K562 (cell line): ENCODE measurements around the gene AGMO. TPM values are rescaled to one million over a fixed set of nuclear protein-coding genes. Genes with fewer than 3 reads are reported as not detected.

ENCODE experiments used
- ATAC-seq: fragments of 200-7000 bp; cut with Tn5 transposase; 3 replicates; pipeline ENCODE4 v1.9.1; 2020; ENCODE audit warnings: moderate library complexity
- BruUV-seq: library from RNA; stranded (reverse); fragments of 400-500 nt; replicated peaks from 2 replicates; lab custom pipeline; 2021; lab: Mats Ljungman, UMichigan
- CTCF ChIA-PET: fragments of 300-600 bp; formaldehyde crosslinking; extraction: SDS; loops from one replicate; lab custom pipeline; 2021; ENCODE audit warnings: low intra/inter-chr PET ratio; lab: Yijun Ruan, JAX
- POLR2A ChIA-PET: fragments of 300-600, 350-650 bp; sonication (Branson Sonifier 250); formaldehyde crosslinking; extraction: SDS; loops from one replicate; lab custom pipeline; 2021; ENCODE audit warnings: antibody characterized with exemption, inconsistent platforms; lab: Yijun Ruan, JAX
- DNase-seq, 4 experiments: peaks; one replicate each; pipeline versions ENCODE4 v3.0.0 to v3.0.0-alpha.2; 2011 to 2018; ENCODE audit warnings: low spot score in 3 of 4, mixed read lengths in 3 of 4; ENCODE audit errors: extremely low read depth in 1 of 4
- FAIRE-seq: peaks from 2 replicates; lab custom pipeline; 2011; peaks lifted over from hg19 to GRCh38; lab: Jason Lieb, UNC
- H2AFZ ChIP-seq: 2 replicates; pipeline ENCODE4 v1.6.0; 2011; ENCODE audit warnings: low read depth, low read length, control low read depth, inconsistent platforms
- H3K27ac ChIP-seq: fragments of 200-600 bp; 3 replicates; pipeline ENCODE4 v1.8.0; 2011; ENCODE audit warnings: low read depth, mild to moderate bottlenecking, control low read depth, inconsistent platforms, low read length, moderate library complexity, mixed read lengths; ENCODE audit errors: extremely low read depth
- H3K27me3 ChIP-seq, 2 experiments: fragments of 300-600 bp in 1 of 2; 2 replicates in 1 of 2; 3 replicates in 1 of 2; pipeline versions ENCODE4 v1.6.0 to v1.8.0; 2011; ENCODE audit warnings: inconsistent platforms in 2 of 2, low read length in 2 of 2, mild to moderate bottlenecking in 1 of 2, mixed read lengths in 1 of 2, moderate library complexity in 1 of 2; ENCODE audit not compliant: control insufficient read depth in 2 of 2, insufficient read depth in 2 of 2
- H3K36me3 ChIP-seq: fragments of 300-600 bp; 3 replicates; pipeline ENCODE4 v1.8.0; 2011; ENCODE audit warnings: mild to moderate bottlenecking, low read length, inconsistent platforms; ENCODE audit not compliant: control insufficient read depth, insufficient read depth
- H3K4me1 ChIP-seq, 2 experiments: fragments of 200-600 bp in 1 of 2; replicated peaks in 1 of 2; 2 replicates in 1 of 2; 3 replicates in 1 of 2; pipeline versions ENCODE4 v1.5.1 to v1.8.0; 2011; ENCODE audit warnings: inconsistent platforms in 2 of 2, low read length in 2 of 2, mild to moderate bottlenecking in 1 of 2, mixed read lengths in 1 of 2, moderate library complexity in 1 of 2; ENCODE audit not compliant: control insufficient read depth in 2 of 2, insufficient read depth in 2 of 2
- H3K4me2 ChIP-seq: 2 replicates; pipeline ENCODE4 v1.6.1; 2011; ENCODE audit warnings: low read length, control low read depth, inconsistent platforms, mixed read lengths; ENCODE audit not compliant: insufficient read depth
- H3K4me3 ChIP-seq: fragments of 200-600 bp; sonication (generic), shearing (Covaris generic); 2 replicates; pipeline ENCODE4 v1.5.1; 2016; ENCODE audit warnings: control low read depth, inconsistent platforms
- H3K79me2 ChIP-seq: fragments of 200-600 bp; 3 replicates; pipeline ENCODE4 v1.8.0; 2011; ENCODE audit warnings: low read length, inconsistent platforms; ENCODE audit not compliant: control insufficient read depth, insufficient read depth
- H3K9ac ChIP-seq, 2 experiments: 2 replicates each; pipeline versions ENCODE4 v1.6.0 to v1.6.1; 2011; ENCODE audit warnings: low read depth in 2 of 2, low read length in 2 of 2, control low read depth in 1 of 2, inconsistent platforms in 1 of 2, mild to moderate bottlenecking in 1 of 2, mixed read lengths in 1 of 2; ENCODE audit not compliant: insufficient read depth in 1 of 2
- H3K9me1 ChIP-seq: one replicate; pipeline ENCODE4 v1.6.0; 2011; ENCODE audit warnings: inconsistent platforms, mild to moderate bottlenecking, low read length, moderate library complexity; ENCODE audit not compliant: control insufficient read depth, insufficient read depth
- H3K9me3 ChIP-seq: replicated peaks from 2 replicates; pipeline ENCODE4 v1.5.1; 2011; ENCODE audit warnings: low read depth, low read length, inconsistent platforms; ENCODE audit not compliant: control insufficient read depth, insufficient read depth
- H4K20me1 ChIP-seq: replicated peaks from 2 replicates; pipeline ENCODE4 v1.6.1; 2011; ENCODE audit warnings: low read length, inconsistent platforms, mixed read lengths; ENCODE audit not compliant: control insufficient read depth, insufficient read depth
- BRF2 ChIP-seq: IDR thresholded peaks from 3 replicates; pipeline ENCODE4 v1.6.1; 2011; ENCODE audit warnings: borderline replicate concordance, mild to moderate bottlenecking; ENCODE audit not compliant: insufficient read length, insufficient read depth
- FIP1L1 ChIP-seq: fragments of 200-400 bp; formaldehyde crosslinking; IDR thresholded peaks from 2 replicates; pipeline ENCODE4 v1.6.1; 2018; ENCODE audit warnings: mild to moderate bottlenecking, low read depth, low read length; ENCODE audit not compliant: poor library complexity, severe bottlenecking
- GABPA ChIP-seq: fragments of 200-800 bp; sonication (Bioruptor generic); conservative IDR thresholded peaks from 2 replicates; pipeline ENCODE4 v1.6.1; 2016; ENCODE audit warnings: low read depth, missing genetic modification characterization, missing compliant biosample characterization
- GTF2E2 ChIP-seq: fragments of 200-800 bp; sonication (Bioruptor generic); IDR thresholded peaks from 2 replicates; pipeline ENCODE4 v1.6.1; 2016; ENCODE audit warnings: missing genetic modification characterization, missing compliant biosample characterization
- HDGF ChIP-seq: fragments of 450-650 bp; IDR thresholded peaks from 2 replicates; pipeline ENCODE4 v1.6.1; 2016
- IRF2 ChIP-seq: sonication (generic); formaldehyde crosslinking; IDR thresholded peaks from 2 replicates; pipeline ENCODE4 v1.8.1; 2022; ENCODE audit warnings: mild to moderate bottlenecking, missing genetic modification reagents
- JUNB ChIP-seq: fragments of 450-650 bp; formaldehyde crosslinking; conservative IDR thresholded peaks from 2 replicates; pipeline ENCODE4 v1.4.0; 2020; ENCODE audit warnings: mild to moderate bottlenecking
- MBD1 ChIP-seq: fragments of 250-450 bp; sonication (Bioruptor Pico); IDR thresholded peaks from 2 replicates; pipeline ENCODE4 v1.8.0; 2022; ENCODE audit warnings: inconsistent platforms
- MECOM ChIP-seq: fragments of 250-450 bp; sonication (Bioruptor Pico); IDR thresholded peaks from 2 replicates; pipeline ENCODE4 v1.8.0; 2022; ENCODE audit warnings: inconsistent platforms
- PATZ1 ChIP-seq: fragments of 250-450 bp; sonication (Bioruptor Pico); IDR thresholded peaks from 2 replicates; pipeline ENCODE4 v1.5.0; 2020; ENCODE audit warnings: mild to moderate bottlenecking, borderline replicate concordance
- PHF8 ChIP-seq: fragments of 200-600 bp; sonication (generic); IDR thresholded peaks from 2 replicates; pipeline ENCODE4 v1.6.1; 2012; ENCODE audit warnings: mixed run types, mild to moderate bottlenecking, inconsistent platforms, low read length, moderate library complexity, borderline replicate concordance
- POLR2H ChIP-seq: IDR thresholded peaks from 2 replicates; pipeline ENCODE4 v1.6.1; 2016; ENCODE audit warnings: missing genetic modification characterization, low read depth, mild to moderate bottlenecking, control low read depth, missing compliant biosample characterization, moderate library complexity
- RBM39 ChIP-seq: fragments of 200-400 bp; formaldehyde crosslinking; optimal IDR thresholded peaks from 2 replicates; pipeline ENCODE3; 2018; ENCODE audit warnings: low read depth, low read length
- SRSF9 ChIP-seq: fragments of 200-400 bp; formaldehyde crosslinking; IDR thresholded peaks from 2 replicates; pipeline ENCODE4 v1.6.1; 2017; ENCODE audit warnings: low read depth, low read length, borderline replicate concordance
- TARDBP ChIP-seq: fragments of 450-650 bp; IDR thresholded peaks from 2 replicates; pipeline ENCODE4 v1.6.1; 2016
- XRCC3 ChIP-seq: fragments of 450-650 bp; IDR thresholded peaks from 2 replicates; pipeline ENCODE4 v1.6.1; 2017; ENCODE audit warnings: mild to moderate bottlenecking, moderate library complexity
- ZNF174 ChIP-seq: fragments of 250-450 bp; sonication (Bioruptor Pico); IDR thresholded peaks from 2 replicates; pipeline ENCODE4 v1.4.0; 2020; ENCODE audit warnings: mild to moderate bottlenecking
- ZNF212 ChIP-seq: fragments of 450-650 bp; formaldehyde crosslinking; IDR thresholded peaks from 2 replicates; pipeline ENCODE4 v1.4.0; 2020; ENCODE audit warnings: mild to moderate bottlenecking
- ZNF561 ChIP-seq: fragments of 450-650 bp; formaldehyde crosslinking; conservative IDR thresholded peaks from 2 replicates; pipeline ENCODE4 v1.4.0; 2020; ENCODE audit warnings: mild to moderate bottlenecking, moderate library complexity
- ZNF75A ChIP-seq: fragments of 450-650 bp; formaldehyde crosslinking; IDR thresholded peaks from 2 replicates; pipeline ENCODE4 v1.4.0; 2020; ENCODE audit warnings: mild to moderate bottlenecking
- WGBS: fragments of 100-300 bp; shearing (Covaris generic); methylation state at CpG from one replicate; pipeline ENCODE4 v1.1.6; 2016; ENCODE audit warnings: low coverage, mixed read lengths; ENCODE audit not compliant: insufficient coverage; ENCODE audit errors: missing lambda C conversion rate; 5-methylcytosine and 5-hydroxymethylcytosine counted together
- in situ Hi-C: fragments of 300-500 bp; cut with MboI; formaldehyde crosslinking; loops from 4 replicates; pipeline ENCODE4 v1.15.0; 2018; ENCODE audit warnings: inconsistent platforms, mixed read lengths
- intact Hi-C: fragments of 100-400 bp; cut with micrococcal nuclease; formaldehyde crosslinking; loops from 2 replicates; pipeline ENCODE4 v1.14.2; 2022
- polyA plus RNA-seq, 8 experiments: library from polyadenylated mRNA; depleted of rRNA in 4 of 8; stranded (reverse) in 5 of 8; unstranded in 3 of 8; fragments of >200 nt; fragmentation: Nextera tagmentation in 2 of 8; fragmentation: Illumina TruSeq in 1 of 8; extraction: Ambion mirVana in 2 of 8; extraction: Trizol in 1 of 8; gene quantifications; 2 replicates each; pipeline versions ENCODE4 v1.2.1 to v1.2.3, GENCODE V29; 2011 to 2014; ENCODE audit warnings: inconsistent platforms in 1 of 8, missing spikeins in 1 of 8
- total RNA-seq, 7 experiments: library from RNA; depleted of rRNA in 6 of 7; stranded (reverse); fragments of >200 nt in 6 of 7; fragmentation: Illumina TruSeq in 2 of 7; extraction: Trizol in 2 of 7; gene quantifications; 2 replicates each; pipeline versions ENCODE4 v1.2.1 to v1.2.3, GENCODE V29; 2011 to 2021; ENCODE audit warnings: low replicate concordance in 1 of 7

Gene AGMO
- total and polyA plus RNA-seq, 9 of the 15 experiments (the other 6 are each of a cell fraction or from before 2014, with no cell fraction given) = 0.30 to 1.4 (median 0.69) TPM; not detected in 1

GRCh38 chr7:15345216-15345615 lies 216.6 kb downstream of the AGMO start:
- Histone ChIP-seq H4K20me1 (no peaks in the 10 kb centered on the region), H3K4me2 (no peak overlapping the region), H3K9ac (no peak overlapping the region), H3K27ac (no peak overlapping the region), H3K36me3 (no peaks in the 10 kb centered on the region), H3K9me3 (0 out of 2 replicates have a peak, but pooled peaks cover 2% of the 10 kb centered on the region), H3K4me1 (no peaks in the 10 kb centered on the region), H3K79me2 (no peaks in the 10 kb centered on the region), H2AFZ (no peak overlapping the region), H3K9me1 (no peaks in the 10 kb centered on the region), H3K27me3 (no peaks in the 10 kb centered on the region), H3K4me3 (no peak overlapping the region)
- BruUV-seq = no TSS peak
- in situ Hi-C loops = no loop called here
- intact Hi-C loops = no loop called here
- DNase-seq = no peak
- no peak for TF ChIP-seq BRF2
- TF ChIP-seq HDGF = no peak
- no peak for TF ChIP-seq GTF2E2 (tag)
- TF ChIP-seq ZNF75A = no peak
- TF ChIP-seq PATZ1 (CRISPR knock-in tag) = no peak
- TF ChIP-seq JUNB (CRISPR knock-in tag) = no peak
- no peak for TF ChIP-seq ZNF212 (CRISPR knock-in tag)
- no peak for TF ChIP-seq IRF2
- no peak for TF ChIP-seq ZNF561 (CRISPR knock-in tag)
- no peak for TF ChIP-seq POLR2H
- TF ChIP-seq SRSF9 = no peak
- TF ChIP-seq XRCC3 = no peak
- no peak for TF ChIP-seq GABPA (tag)
- TF ChIP-seq MECOM (CRISPR knock-in tag) = no peak
- no peak for TF ChIP-seq ZNF174 (CRISPR knock-in tag)
- no peak for TF ChIP-seq PHF8
- no peak for TF ChIP-seq FIP1L1
- no peak for TF ChIP-seq TARDBP
- no peak for TF ChIP-seq RBM39
- no peak for TF ChIP-seq MBD1 (CRISPR knock-in tag)
- no peak for FAIRE-seq
- no peak for ATAC-seq
- POLR2A ChIA-PET = no interaction called here
- WGBS = 0% methylated on average over 1 of the region's 1 CpG
- CTCF ChIA-PET = no interaction called here
